HG02759 (cell line): ENCODE data around the gene MESD.

Experiments
- ATAC-seq: cut with Tn5 transposase; IDR thresholded peaks from one replicate; pipeline ENCODE4 v1.9.1; 2021; ENCODE audit warnings: mild to moderate bottlenecking, moderate library complexity; ENCODE audit not compliant: unreplicated experiment

Gene MESD

DNA sequence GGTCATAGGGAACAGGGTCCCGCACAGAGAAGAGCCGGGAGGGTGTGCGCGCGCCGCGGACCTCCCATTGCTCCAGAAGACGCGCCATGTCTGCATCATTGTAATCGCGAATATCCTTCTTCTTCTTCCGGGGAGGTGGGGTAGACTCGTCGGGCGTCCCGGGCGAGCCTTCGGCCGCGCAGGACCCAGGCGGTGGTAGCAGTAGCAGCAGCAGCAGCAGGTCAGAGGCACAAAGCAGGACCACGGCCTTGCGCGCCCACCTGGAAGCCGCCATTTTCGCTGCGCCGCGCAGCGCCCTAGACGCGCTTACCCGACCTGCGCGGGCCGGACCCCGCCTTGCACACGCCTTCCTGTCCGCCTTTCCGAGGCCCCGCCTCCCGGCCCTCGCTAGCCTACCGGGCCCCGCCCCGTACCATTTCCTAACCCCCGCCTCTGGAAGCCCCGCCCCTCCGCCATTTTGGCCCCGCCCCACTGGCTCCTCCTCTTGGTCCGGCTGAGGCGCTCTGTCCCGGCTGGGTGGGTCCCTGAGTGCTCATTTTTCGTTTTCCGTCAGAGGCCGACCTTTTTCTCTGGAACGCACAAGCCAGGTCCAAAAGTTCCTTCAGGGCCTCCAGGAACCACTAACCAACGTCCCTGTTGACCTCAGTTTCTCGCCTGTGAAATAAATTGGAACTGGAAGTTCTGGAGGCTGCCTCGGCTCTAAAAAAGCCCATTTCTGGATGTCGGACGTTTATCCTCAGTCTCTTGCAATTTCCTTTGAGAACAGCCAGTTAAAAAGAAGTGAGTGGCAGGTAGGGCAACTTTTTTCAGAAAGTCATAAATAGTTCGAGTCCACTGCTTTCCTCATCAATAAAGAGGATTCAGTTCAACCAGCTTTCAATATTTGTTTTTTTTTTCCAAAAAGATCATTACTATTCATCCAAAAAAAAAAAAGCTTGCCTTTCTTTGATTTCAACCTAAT is at the start of gene MESD:
TSS of gene MESD (minus strand) at position 302 of the 961 bp plus-strand sequence. CDS start at position 274, 28 bp downstream.
- ATAC-seq = peak; percentile 98

DNA sequence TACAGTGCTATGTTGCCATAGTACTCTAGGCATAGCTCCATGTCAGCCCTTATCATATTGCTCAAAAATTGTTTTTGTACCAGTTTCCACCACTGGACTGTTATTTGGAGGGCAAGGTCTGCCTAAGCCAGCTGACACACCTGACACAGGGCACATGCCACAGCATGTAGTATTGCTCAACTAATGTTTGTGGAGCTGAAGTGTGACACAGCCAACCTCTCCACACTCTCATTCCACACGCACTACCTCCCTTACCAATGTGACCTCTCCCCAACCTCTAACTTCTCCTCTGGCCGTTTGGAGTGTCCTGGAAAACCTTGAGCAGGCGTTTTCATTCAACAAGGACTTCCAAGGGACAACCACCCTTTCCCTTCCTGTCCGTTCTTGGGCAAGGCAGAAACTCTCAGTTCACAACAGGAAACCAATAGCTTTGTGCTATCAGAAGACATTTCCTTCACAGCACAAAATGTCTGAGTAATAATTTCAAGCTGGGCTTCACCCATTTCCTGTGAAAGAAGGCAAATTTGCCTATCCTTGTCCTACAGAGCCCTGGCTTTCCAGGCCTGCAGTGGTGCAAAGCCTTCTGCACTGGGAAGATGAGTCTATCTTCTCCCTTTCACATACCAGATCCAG is 49.5 kb upstream of the MESD start:
- ATAC-seq = no peak

GRCh38 chr15:81037952-81038743 is 48.5 kb upstream of the MESD start:
- no peak for ATAC-seq

DNA sequence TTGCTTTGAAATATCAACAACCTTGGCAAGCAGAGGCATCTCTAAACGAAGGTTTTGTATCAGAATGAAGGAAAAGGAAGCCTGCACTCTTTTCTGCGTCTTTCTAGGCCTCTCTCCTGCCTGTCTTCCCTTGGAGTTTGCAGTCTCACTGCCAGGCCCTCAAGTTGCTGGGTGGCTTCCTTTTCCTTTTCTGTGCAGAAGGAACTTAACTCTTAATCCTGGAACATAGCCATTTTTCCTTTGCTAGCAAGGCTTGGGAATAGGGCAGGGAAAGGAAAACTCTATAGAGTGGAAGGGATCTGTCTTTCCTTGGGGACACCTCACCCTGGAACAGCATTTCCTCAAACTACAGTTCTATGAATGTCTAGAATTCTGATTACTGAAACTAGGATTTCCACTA is 43.9 kb upstream of the MESD start:
- no peak for ATAC-seq

GRCh38 chr15:81032818-81033217 is 43.2 kb upstream of the MESD start:
- ATAC-seq = no peak

GRCh38 chr15:81032355-81032754 is 42.7 kb upstream of the MESD start:
- no peak for ATAC-seq

- ATAC-seq = no peak
Observed at GRCh38 chr15:81031203-81031602, 41.6 kb upstream of the MESD start.

- no peak for ATAC-seq
Observed at GRCh38 chr15:81030301-81030750, 40.7 kb upstream of the MESD start.

- ATAC-seq = no peak
Observed at GRCh38 chr15:81029414-81030300, 40.0 kb upstream of the MESD start.

GRCh38 chr15:81026836-81027599 is 37.4 kb upstream of the MESD start:
- ATAC-seq = no peak

DNA sequence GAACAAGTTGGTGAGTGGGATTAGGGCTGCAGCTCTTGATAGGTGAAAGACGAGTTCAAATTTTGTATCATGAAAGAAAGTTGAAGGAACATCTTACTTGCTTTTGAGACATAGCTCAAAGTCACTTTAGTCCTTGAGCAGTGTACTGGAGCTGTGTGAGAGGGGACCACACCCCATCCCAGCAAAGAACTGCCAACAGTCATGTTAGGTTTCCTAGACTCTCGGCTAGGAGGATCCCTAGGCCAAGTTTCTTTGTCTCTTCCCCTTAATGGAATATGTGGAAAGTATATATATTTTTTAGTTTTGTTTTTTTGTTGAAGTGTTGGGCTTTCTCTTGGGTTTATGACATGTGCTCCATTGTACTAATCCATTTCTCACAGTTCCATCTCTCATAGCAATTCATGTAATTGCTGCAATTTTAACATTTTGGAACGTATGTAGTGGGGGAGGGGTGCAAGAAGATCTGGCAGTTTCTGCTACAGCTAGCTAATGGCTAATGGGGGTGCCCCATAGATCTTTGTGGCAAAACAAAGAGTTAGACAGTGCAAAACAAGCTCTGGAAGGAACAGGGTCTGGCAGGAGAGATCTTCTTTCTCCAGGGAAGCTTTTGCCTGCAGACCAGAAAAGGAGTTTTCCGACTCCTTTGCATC is 36.2 kb upstream of the MESD start:
- no peak for ATAC-seq

DNA sequence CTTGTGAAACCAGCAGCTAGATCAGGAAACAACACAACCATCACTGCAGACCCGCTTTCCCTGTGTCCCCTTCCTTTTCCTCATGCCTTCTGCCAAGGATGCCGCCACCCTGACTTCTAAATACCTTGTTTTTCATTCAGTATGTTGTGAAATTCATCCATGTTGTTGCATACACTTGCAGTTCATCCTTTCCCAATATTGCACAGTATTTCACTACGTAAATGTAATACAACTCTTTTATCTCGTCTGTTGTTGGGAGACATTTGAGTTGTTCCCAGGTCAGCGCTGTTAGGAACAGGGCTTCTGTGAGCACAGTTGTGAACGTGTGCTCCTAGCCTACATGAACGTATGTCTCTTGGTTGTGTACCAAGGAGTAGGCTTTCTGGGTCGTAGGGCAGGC is 35.3 kb upstream of the MESD start:
- ATAC-seq = no peak

DNA sequence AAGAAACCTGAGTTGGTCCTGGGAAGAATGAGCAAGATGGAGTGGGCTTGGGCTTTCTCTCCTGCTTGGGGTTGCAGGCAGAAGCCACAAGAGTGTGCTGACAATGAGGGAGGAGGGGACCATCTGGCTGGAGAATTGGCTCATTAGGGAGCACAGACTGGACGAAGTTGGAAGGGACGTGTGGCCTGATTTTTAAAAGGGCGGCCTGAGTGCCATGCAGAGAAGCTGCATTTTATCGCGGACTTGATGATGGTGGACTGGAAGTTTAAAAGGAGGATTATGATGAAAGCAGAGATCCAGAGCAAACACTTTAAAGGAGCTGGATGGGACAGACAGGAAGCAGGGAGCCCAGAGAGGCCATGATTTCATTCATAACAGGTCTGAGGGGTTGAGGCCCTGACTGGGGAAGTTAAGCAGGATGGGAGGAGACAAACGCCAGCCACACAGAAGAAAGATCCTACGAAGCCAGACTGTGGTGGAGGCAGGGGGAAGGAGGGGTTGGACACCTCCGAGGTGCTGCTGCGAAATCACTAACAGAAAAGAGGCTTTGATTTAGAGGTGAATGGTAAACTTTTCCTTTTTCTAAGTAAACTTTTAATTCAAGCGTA is 34.8 kb upstream of the MESD start:
- ATAC-seq = no peak

GRCh38 chr15:81023483-81024264 is 34.1 kb upstream of the MESD start:
- peak; percentile 90 for ATAC-seq

GRCh38 chr15:81021321-81021720 is 31.7 kb upstream of the MESD start:
- no peak for ATAC-seq

GRCh38 chr15:81018197-81018596 is 28.6 kb upstream of the MESD start:
- ATAC-seq = no peak

- ATAC-seq = no peak
Observed at GRCh38 chr15:81016489-81017068, 27.0 kb upstream of the MESD start.
